ACC112 (cell line): ENCODE data around the gene LST1.
A peak's percentile ranks its signal among the peaks of the same experiment; 100 is the strongest.

Experiments
- H2AFZ ChIP-seq: fragments of 200-600 bp; sonication (generic); one replicate; pipeline ENCODE4 v1.6.0; 2017; ENCODE audit warnings: antibody characterized with exemption, low read length; ENCODE audit not compliant: unreplicated experiment
- H3K27ac ChIP-seq: fragments of 200-600 bp; sonication (generic); 2 replicates; pipeline ENCODE4 v1.5.1; 2014; ENCODE audit warnings: low read depth, mild to moderate bottlenecking, antibody characterized with exemption, low read length, moderate library complexity
- H3K27me3 ChIP-seq: fragments of 200-600 bp; sonication (generic); 2 replicates; pipeline ENCODE4 v1.6.1; 2014; ENCODE audit warnings: mild to moderate bottlenecking, antibody characterized with exemption, low read length, moderate library complexity, mixed read lengths; ENCODE audit not compliant: insufficient read depth
- H3K36me3 ChIP-seq: fragments of 200-600 bp; sonication (generic); 2 replicates; pipeline ENCODE4 v1.6.1; 2016; ENCODE audit warnings: mild to moderate bottlenecking, antibody characterized with exemption, low read length, moderate library complexity, mixed read lengths; ENCODE audit not compliant: insufficient read depth
- H3K4me1 ChIP-seq: fragments of 200-600 bp; sonication (generic); one replicate; pipeline ENCODE4 v1.6.1; 2016; ENCODE audit warnings: low read length, mixed read lengths; ENCODE audit not compliant: insufficient read depth, unreplicated experiment, control insufficient read depth
- H3K4me3 ChIP-seq: fragments of 200-600 bp; sonication (generic); 2 replicates; pipeline ENCODE4 v1.5.1; 2014; ENCODE audit warnings: mild to moderate bottlenecking, low read depth, low read length
- H3K79me2 ChIP-seq: fragments of 200-600 bp; sonication (generic); one replicate; pipeline ENCODE4 v1.6.0; 2016; ENCODE audit warnings: low read length; ENCODE audit not compliant: control insufficient read depth, unreplicated experiment, insufficient read depth

The LST1 gene

GRCh38 chr6:31575335-31575901 is 10.7 kb upstream of the LST1 start, which contains the start of gene TNF:
Gene TNF, plus strand, starts transcription at chr6:31575565. Its CDS starts 177 bp downstream, at chr6:31575742.
- Histone ChIP-seq H3K27ac (no peak within 1 kb of the TSS), H3K79me2 (no peaks in the 10 kb centered on the region), H3K4me3 (no peak within 1 kb of the TSS), H3K4me1 (no peaks in the 10 kb centered on the region), H2AFZ (no peak within 1 kb of the TSS), H3K36me3 (no peaks in the 10 kb centered on the region), H3K27me3 (peaks cover 9% of the 10 kb centered on the region)

GRCh38 chr6:31575952-31576685 is 10.0 kb upstream of the LST1 start:
- H3K36me3 ChIP-seq, result no peaks in the 10 kb centered on the region
- H3K4me3 ChIP-seq, result no peak overlapping the region
- peaks cover 9% of the 10 kb centered on the region for H3K27me3 ChIP-seq
- no peak overlapping the region for H3K27ac ChIP-seq
- H3K4me1 ChIP-seq, result no peaks in the 10 kb centered on the region
- H3K79me2 ChIP-seq, result no peaks in the 10 kb centered on the region
- H2AFZ ChIP-seq, result no peak overlapping the region

- Histone ChIP-seq H2AFZ (no peak overlapping the region), H3K27me3 (peaks cover 9% of the 10 kb centered on the region), H3K4me1 (peaks cover 5% of the 10 kb centered on the region), H3K79me2 (peaks cover 4% of the 10 kb centered on the region), H3K27ac (no peak overlapping the region), H3K4me3 (no peak overlapping the region), H3K36me3 (no peaks in the 10 kb centered on the region)
These were observed 9.0 kb upstream of the LST1 start for GRCh38 chr6:31576897-31577578.

- no peak overlapping the region for H2AFZ ChIP-seq
- no peak overlapping the region for H3K4me3 ChIP-seq
- H3K27me3 ChIP-seq, result peaks cover 9% of the 10 kb centered on the region
- H3K36me3 ChIP-seq, result no peaks in the 10 kb centered on the region
- H3K79me2 ChIP-seq, result peaks cover 4% of the 10 kb centered on the region
- no peak overlapping the region for H3K27ac ChIP-seq
- H3K4me1 ChIP-seq, result peaks cover 5% of the 10 kb centered on the region
These were observed 8.5 kb upstream of the LST1 start for GRCh38 chr6:31577579-31577966.

GRCh38 chr6:31578184-31579118 is 7.6 kb upstream of the LST1 start:
- no peaks in the 10 kb centered on the region for H3K36me3 ChIP-seq
- peaks cover 5% of the 10 kb centered on the region for H3K4me1 ChIP-seq
- peaks cover 4% of the 10 kb centered on the region for H3K79me2 ChIP-seq
- no peak overlapping the region for H3K4me3 ChIP-seq
- H3K27me3 ChIP-seq, result peaks cover 9% of the 10 kb centered on the region
- H3K27ac ChIP-seq, result no peak overlapping the region
- H2AFZ ChIP-seq, result no peak overlapping the region

GRCh38 chr6:31579119-31579505 is 7.0 kb upstream of the LST1 start:
- Histone ChIP-seq H3K4me1 (peaks cover 5% of the 10 kb centered on the region), H2AFZ (no peak overlapping the region), H3K36me3 (no peaks in the 10 kb centered on the region), H3K27me3 (peaks cover 7% of the 10 kb centered on the region), H3K4me3 (no peak overlapping the region), H3K27ac (no peak overlapping the region), H3K79me2 (peaks cover 4% of the 10 kb centered on the region)

- Histone ChIP-seq H3K4me3 (no peak overlapping the region), H3K27ac (no peak overlapping the region), H3K36me3 (no peaks in the 10 kb centered on the region), H2AFZ (no peak overlapping the region), H3K4me1 (peaks cover 5% of the 10 kb centered on the region), H3K79me2 (peaks cover 4% of the 10 kb centered on the region), H3K27me3 (peaks cover 3% of the 10 kb centered on the region; the same call in 1 of the 2 replicates)
These were observed 6.3 kb upstream of the LST1 start for GRCh38 chr6:31579546-31580437.

GRCh38 chr6:31580438-31580740 is 5.7 kb upstream of the LST1 start:
- H2AFZ ChIP-seq, result peak overlapping the region; percentile 87
- H3K4me1 ChIP-seq, result peaks cover 5% of the 10 kb centered on the region
- H3K4me3 ChIP-seq, result peak overlapping the region; percentile 98
- H3K36me3 ChIP-seq, result no peaks in the 10 kb centered on the region
- peaks cover 4% of the 10 kb centered on the region for H3K79me2 ChIP-seq
- no peak overlapping the region for H3K27ac ChIP-seq
- H3K27me3 ChIP-seq, result peaks cover 3% of the 10 kb centered on the region; the same call in 1 of the 2 replicates

GRCh38 chr6:31580807-31581433 is 5.2 kb upstream of the LST1 start:
- Histone ChIP-seq H2AFZ (peak overlapping the region; percentile 97), H3K4me1 (peaks cover 5% of the 10 kb centered on the region), H3K27me3 (peaks cover 3% of the 10 kb centered on the region; the same call in 1 of the 2 replicates), H3K79me2 (peaks cover 4% of the 10 kb centered on the region), H3K36me3 (no peaks in the 10 kb centered on the region), H3K27ac (no peak overlapping the region), H3K4me3 (peak overlapping the region; percentile 98)
